Loucy (cell line): Measurements from ENCODE around the gene MEIOB.

Experiments
- CTCF ChIP-seq: fragments of 200-600 bp; sonication (generic); conservative IDR thresholded peaks from 2 replicates; pipeline ENCODE4 v1.5.1; 2014; ENCODE audit warnings: mild to moderate bottlenecking, antibody characterized with exemption, low read length
- EZH2phosphoT487 ChIP-seq: fragments of 200-600 bp; IDR thresholded peaks from 2 replicates; pipeline ENCODE4 v1.6.1; 2018; ENCODE audit warnings: antibody characterized with exemption, mild to moderate bottlenecking, moderate library complexity, borderline replicate concordance

GRCh38 chr16:1784977-1785845 lies 86.8 kb downstream of the MEIOB start:
- TF ChIP-seq CTCF (no peak), EZH2phosphoT487 (no peak)
